Activated CD8-positive, alpha-beta T cell treated with anti-CD3 and anti-CD28 coated beads for 36 hours (primary cell): ENCODE results near the gene INSIG1. TPM values are rescaled to one million over a fixed set of nuclear protein-coding genes. Genes with fewer than 3 reads are reported as not detected.

ENCODE experiments used
- ATAC-seq: fragments of 200-7000 bp; cut with Tn5 transposase; one replicate; pipeline ENCODE4 v1.10.0; 2021; ENCODE audit warnings: mild to moderate bottlenecking, moderate library complexity
- CTCF ChIA-PET: fragments of 350-600 bp; sonication (Branson Sonifier 250); formaldehyde crosslinking; loops from one replicate; lab custom pipeline; 2021; ENCODE audit warnings: antibody characterized with exemption; lab: Charles Lee
- POLR2A ChIA-PET: fragments of 350-600 bp; sonication (Branson Sonifier 250); formaldehyde crosslinking; loops from one replicate; lab custom pipeline; 2021; ENCODE audit warnings: antibody characterized with exemption; lab: Charles Lee
- DNase-seq: peaks from one replicate; pipeline ENCODE4 v3.0.0-alpha.2; 2020
- H3K27ac Mint-ChIP-seq: one replicate; pipeline ENCODE4 v1.8.0; 2021; ENCODE audit warnings: mild to moderate bottlenecking, mixed read lengths
- H3K27me3 Mint-ChIP-seq: one replicate; pipeline ENCODE4 v1.8.0; 2021; ENCODE audit warnings: mixed read lengths
- H3K36me3 Mint-ChIP-seq: one replicate; pipeline ENCODE4 v1.8.0; 2021; ENCODE audit warnings: low read depth, mixed read lengths
- H3K4me1 Mint-ChIP-seq: one replicate; pipeline ENCODE4 v1.8.0; 2021; ENCODE audit warnings: low read depth, mixed read lengths
- H3K4me3 Mint-ChIP-seq: one replicate; pipeline ENCODE4 v1.8.0; 2021; ENCODE audit warnings: mild to moderate bottlenecking, moderate library complexity, mixed read lengths
- H3K9me3 Mint-ChIP-seq: one replicate; pipeline ENCODE4 v1.8.0; 2021; ENCODE audit warnings: mixed read lengths
- intact Hi-C: fragments of 100-400 bp; cut with micrococcal nuclease; formaldehyde crosslinking; loops from one replicate; pipeline ENCODE4 v1.10.0; 2022
- total RNA-seq, 2 experiments: library from RNA; stranded (reverse); gene quantifications; one replicate each; pipeline ENCODE4 v1.2.3, GENCODE V29; 2021
- TF ChIP-seq, protein P1 (sequence below): fragments of 200-600 bp; IDR thresholded peaks from one replicate; pipeline ENCODE4 v1.8.0; 2022; ENCODE audit warnings: antibody characterized with exemption, mild to moderate bottlenecking

Gene INSIG1
- total RNA-seq, 2 experiments from 2014 or later: 92.2 to 98.0 TPM

DNA sequence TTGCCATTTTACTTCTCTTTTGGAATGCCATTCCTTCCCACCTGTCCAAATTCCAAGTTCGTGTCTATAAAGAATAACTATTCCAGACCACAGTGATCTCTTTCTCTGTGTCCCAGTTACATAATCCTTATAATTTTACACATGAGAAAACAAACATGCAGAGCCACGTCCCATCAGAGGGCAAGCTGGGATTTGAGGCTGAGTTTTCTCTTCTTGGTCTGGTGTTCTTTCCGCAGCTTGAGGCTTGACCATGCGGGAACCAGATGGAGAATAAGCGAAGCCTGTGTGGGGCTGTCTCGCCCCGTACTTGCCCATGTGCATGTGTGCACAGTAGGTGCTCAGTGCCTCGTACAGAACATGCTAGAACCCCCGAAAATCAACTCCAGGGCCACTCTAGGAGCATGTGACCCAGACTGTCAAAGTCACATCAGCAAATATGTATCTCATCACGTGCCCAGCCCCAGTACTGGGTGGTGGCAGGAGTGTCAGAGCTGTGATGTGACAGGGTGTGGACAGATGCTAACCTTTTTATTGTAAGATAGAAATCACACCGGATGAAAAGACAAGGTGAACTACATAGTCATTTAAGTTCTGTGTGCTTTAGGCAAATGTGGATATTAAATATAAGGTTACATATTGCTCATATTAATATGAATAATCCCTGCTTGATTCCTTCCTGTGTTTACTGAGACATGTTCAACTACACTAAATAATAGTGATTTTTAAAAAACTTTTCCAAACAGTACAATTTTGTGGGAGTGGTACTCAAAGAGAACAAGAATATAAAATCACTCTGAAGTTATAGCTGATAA, 3.2 kb downstream of the INSIG1 start:
- intact Hi-C loops: no loop called here

DNA sequence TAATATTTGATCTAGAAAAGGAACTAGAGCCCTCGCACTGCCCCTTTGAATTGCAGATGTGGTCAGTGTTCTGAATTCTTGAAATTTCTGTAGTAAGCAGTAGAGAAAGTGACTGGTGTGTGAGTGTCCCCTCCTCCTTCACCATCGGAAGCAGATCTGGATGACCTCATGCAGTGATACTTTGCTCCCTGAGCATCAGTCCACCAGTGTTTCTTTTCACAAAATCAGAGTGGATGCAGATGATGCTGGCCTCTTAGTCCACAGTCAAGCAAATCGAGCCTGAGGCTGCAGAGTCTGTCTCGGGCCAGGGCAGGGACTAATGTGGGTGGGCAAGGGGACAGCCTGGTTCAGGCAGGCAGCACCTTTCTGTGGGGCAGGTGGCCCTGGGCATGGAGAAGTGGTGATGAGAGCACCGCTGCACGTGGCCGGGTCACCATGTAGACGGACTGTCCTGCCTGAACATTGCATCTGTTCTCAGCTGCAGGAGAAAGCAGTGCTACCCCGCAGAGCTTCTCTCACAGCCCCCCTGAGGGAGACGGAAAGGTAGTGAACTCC, 5.4 kb downstream of the INSIG1 start:
- Mint-ChIP-seq H3K36me3 (peaks cover 82% of the 10 kb centered on the region), H3K9me3 (no peaks in the 10 kb centered on the region), H3K4me1 (peaks cover 50% of the 10 kb centered on the region), H3K27me3 (no peaks in the 10 kb centered on the region), H3K4me3 (no peak overlapping the region), H3K27ac (no peak overlapping the region)
- ChIA-PET CTCF (interaction anchor here (1.0 to 7.3 kb wide), 2 partner anchors 40 to 42 kb away, joined by 5 to 49 read pairs; no protein-coding TSS in a partner anchor), POLR2A (no interaction called here)
- ATAC-seq (no peak), DNase-seq (no peak)
- intact Hi-C loops: no loop called here
- TF ChIP-seq, protein P1, sequence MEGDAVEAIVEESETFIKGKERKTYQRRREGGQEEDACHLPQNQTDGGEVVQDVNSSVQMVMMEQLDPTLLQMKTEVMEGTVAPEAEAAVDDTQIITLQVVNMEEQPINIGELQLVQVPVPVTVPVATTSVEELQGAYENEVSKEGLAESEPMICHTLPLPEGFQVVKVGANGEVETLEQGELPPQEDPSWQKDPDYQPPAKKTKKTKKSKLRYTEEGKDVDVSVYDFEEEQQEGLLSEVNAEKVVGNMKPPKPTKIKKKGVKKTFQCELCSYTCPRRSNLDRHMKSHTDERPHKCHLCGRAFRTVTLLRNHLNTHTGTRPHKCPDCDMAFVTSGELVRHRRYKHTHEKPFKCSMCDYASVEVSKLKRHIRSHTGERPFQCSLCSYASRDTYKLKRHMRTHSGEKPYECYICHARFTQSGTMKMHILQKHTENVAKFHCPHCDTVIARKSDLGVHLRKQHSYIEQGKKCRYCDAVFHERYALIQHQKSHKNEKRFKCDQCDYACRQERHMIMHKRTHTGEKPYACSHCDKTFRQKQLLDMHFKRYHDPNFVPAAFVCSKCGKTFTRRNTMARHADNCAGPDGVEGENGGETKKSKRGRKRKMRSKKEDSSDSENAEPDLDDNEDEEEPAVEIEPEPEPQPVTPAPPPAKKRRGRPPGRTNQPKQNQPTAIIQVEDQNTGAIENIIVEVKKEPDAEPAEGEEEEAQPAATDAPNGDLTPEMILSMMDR: no peak

More for the DNA sequence above, 3.2 kb downstream of the INSIG1 start:
- Mint-ChIP-seq H3K4me3 (peak overlapping the region; percentile 96), H3K36me3 (peaks cover 66% of the 10 kb centered on the region), H3K27ac (peak overlapping the region; percentile 25), H3K27me3 (no peaks in the 10 kb centered on the region), H3K9me3 (no peaks in the 10 kb centered on the region), H3K4me1 (peaks cover 46% of the 10 kb centered on the region)
- TF ChIP-seq, protein P1: no peak
- ATAC-seq (no peak), DNase-seq (no peak)
- CTCF ChIA-PET: interaction anchor here (2.0 to 7.3 kb wide), 4 partner anchors 44 to 374 kb away, joined by 6 to 49 read pairs (median 12); no protein-coding TSS in a partner anchor
- POLR2A ChIA-PET: interaction anchor here (0.7 kb wide), 1 partner anchor 165 kb away, joined by 3 read pairs; no protein-coding TSS in a partner anchor

GRCh38 chr7:155303897-155304296, 6.2 kb downstream of the INSIG1 start:
- H3K4me3 Mint-ChIP-seq: no peak overlapping the region
- DNase-seq (no peak), ATAC-seq (no peak)
- H3K9me3 Mint-ChIP-seq: no peaks in the 10 kb centered on the region
- CTCF ChIA-PET: interaction anchor here (1.0 kb wide), 1 partner anchor 39 kb away, joined by 5 read pairs; no protein-coding TSS in a partner anchor
- TF ChIP-seq, protein P1: no peak
- no peak overlapping the region for H3K27ac Mint-ChIP-seq
- peaks cover 85% of the 10 kb centered on the region for H3K36me3 Mint-ChIP-seq
- peaks cover 50% of the 10 kb centered on the region for H3K4me1 Mint-ChIP-seq
- H3K27me3 Mint-ChIP-seq: no peaks in the 10 kb centered on the region
- POLR2A ChIA-PET: interaction anchor here (0.6 kb wide), 1 partner anchor 41 kb away, joined by 3 read pairs; no protein-coding TSS in a partner anchor
- intact Hi-C loops: no loop called here

GRCh38 chr7:155305231-155305904, 7.7 kb downstream of the INSIG1 start:
- no peaks in the 10 kb centered on the region for H3K9me3 Mint-ChIP-seq
- CTCF ChIA-PET: interaction anchor here (1.2 kb wide), 1 partner anchor 378 kb away, joined by 3 read pairs; no protein-coding TSS in a partner anchor
- H3K27ac Mint-ChIP-seq: no peak overlapping the region
- H3K36me3 Mint-ChIP-seq: peaks cover 82% of the 10 kb centered on the region
- TF ChIP-seq, protein P1: no peak
- intact Hi-C loops: no loop called here
- POLR2A ChIA-PET: no interaction called here
- H3K4me1 Mint-ChIP-seq: peaks cover 43% of the 10 kb centered on the region
- no peak overlapping the region for H3K4me3 Mint-ChIP-seq
- ATAC-seq: no peak
- H3K27me3 Mint-ChIP-seq: no peaks in the 10 kb centered on the region
- no peak for DNase-seq
